A549 (cell line): Measurements from ENCODE around the gene GSG1L. TPM values are rescaled to one million over a fixed set of nuclear protein-coding genes. Genes with fewer than 3 reads are reported as not detected.
A peak's percentile ranks its signal among the peaks of the same experiment; 100 is the strongest.

Experiments used
- ATAC-seq, 2 experiments: fragments of 200-7000 bp in 1 of 2; fragments of >200 bp in 1 of 2; cut with Nextera tagmentation in 1 of 2; cut with Tn5 transposase in 1 of 2; 3 replicates each; pipeline versions ENCODE4 v1.8.0 to v1.9.1; 2018 to 2020; ENCODE audit warnings: mild to moderate bottlenecking in 1 of 2, moderate library complexity in 1 of 2
- CTCF ChIA-PET: fragments of 300-600 bp; sonication (Branson Sonifier 250); formaldehyde crosslinking; extraction: SDS; loops from one replicate; lab custom pipeline; 2021; ENCODE audit warnings: antibody characterized with exemption, inconsistent platforms; lab: Yijun Ruan, JAX
- POLR2A ChIA-PET: fragments of 350-600 bp; formaldehyde crosslinking; extraction: SDS; loops from one replicate; lab custom pipeline; 2021; ENCODE audit warnings: antibody characterized with exemption, inconsistent platforms; lab: Yijun Ruan, JAX
- DNase-seq, 2 experiments: peaks; one replicate each; pipeline versions ENCODE4 v3.0.0 to v3.0.0-alpha.2; 2011 to 2016; ENCODE audit warnings: low read depth in 1 of 2, low spot score in 1 of 2
- FAIRE-seq: peaks from 2 replicates; lab custom pipeline; 2011; peaks lifted over from hg19 to GRCh38; lab: Jason Lieb, UNC
- H3K27ac ChIP-seq, 2 experiments: fragments of >200 bp; sonication (Bioruptor Twin); formaldehyde crosslinking; 3 replicates each; pipeline ENCODE4 v1.5.1; 2016 to 2017
- H3K4me1 ChIP-seq: fragments of >200 bp; sonication (Bioruptor Twin); formaldehyde crosslinking; 3 replicates; pipeline ENCODE4 v1.6.1; 2016
- H3K4me2 ChIP-seq: fragments of >200 bp; sonication (Bioruptor Twin); formaldehyde crosslinking; 3 replicates; pipeline ENCODE4 v1.6.1; 2016
- H3K4me3 ChIP-seq: fragments of >200 bp; sonication (Bioruptor Twin); formaldehyde crosslinking; 3 replicates; pipeline ENCODE4 v1.5.1; 2016
- H3K9me3 ChIP-seq: fragments of >200 bp; sonication (Bioruptor Twin); formaldehyde crosslinking; 3 replicates; pipeline ENCODE4 v1.6.1; 2016
- ATOH8 ChIP-seq: fragments of 250-450 bp; sonication (Bioruptor Pico); IDR thresholded peaks from 2 replicates; pipeline ENCODE4 v1.5.0; 2020; ENCODE audit warnings: low read depth, mild to moderate bottlenecking, moderate library complexity
- CHD2 ChIP-seq: fragments of 150-350 bp; IDR thresholded peaks from 2 replicates; pipeline ENCODE4 v1.6.1; 2014; ENCODE audit warnings: low read length; ENCODE audit not compliant: partially characterized antibody
- EHMT2 ChIP-seq: fragments of 200-600 bp; sonication (generic); IDR thresholded peaks from 2 replicates; pipeline ENCODE4 v1.6.1; 2016; ENCODE audit warnings: antibody characterized with exemption, low read depth, mild to moderate bottlenecking, moderate library complexity
- ELK1 ChIP-seq: fragments of 150-350 bp; IDR thresholded peaks from 2 replicates; pipeline ENCODE4 v1.6.1; 2014; ENCODE audit warnings: low read depth, mild to moderate bottlenecking, low read length
- ESRRA ChIP-seq: fragments of 150-350 bp; IDR thresholded peaks from 2 replicates; pipeline ENCODE4 v1.6.1; 2014; ENCODE audit warnings: mild to moderate bottlenecking, low read length, borderline replicate concordance
- HES2 ChIP-seq: fragments of >200 bp; sonication (Bioruptor Twin); formaldehyde crosslinking; IDR thresholded peaks from 2 replicates; pipeline ENCODE4 v1.6.1; 2016
- HEYL ChIP-seq: fragments of 250-450 bp; sonication (Bioruptor Pico); IDR thresholded peaks from 2 replicates; pipeline ENCODE4 v1.8.0; 2021; ENCODE audit warnings: mild to moderate bottlenecking, moderate library complexity
- HMGXB4 ChIP-seq: fragments of 250-450 bp; sonication (Bioruptor Pico); IDR thresholded peaks from 2 replicates; pipeline ENCODE4 v1.5.0; 2021; ENCODE audit warnings: mild to moderate bottlenecking, moderate library complexity, borderline replicate concordance
- HOXB13 ChIP-seq: fragments of 250-450 bp; sonication (Bioruptor Pico); IDR thresholded peaks from 2 replicates; pipeline ENCODE4 v1.5.0; 2020; ENCODE audit warnings: low read depth, mild to moderate bottlenecking, moderate library complexity
- HOXB5 ChIP-seq: fragments of 250-450 bp; sonication (Bioruptor Pico); IDR thresholded peaks from 2 replicates; pipeline ENCODE4 v1.5.0; 2020; ENCODE audit warnings: mild to moderate bottlenecking, moderate library complexity
- JUNB ChIP-seq: fragments of >200 bp; sonication (Bioruptor Twin); formaldehyde crosslinking; IDR thresholded peaks from 2 replicates; pipeline ENCODE4 v1.6.1; 2016
- KDM5A ChIP-seq: fragments of 200-600 bp; sonication (generic); IDR thresholded peaks from 2 replicates; pipeline ENCODE4 v1.6.1; 2016; ENCODE audit warnings: antibody characterized with exemption, mild to moderate bottlenecking
- MYC ChIP-seq: IDR thresholded peaks from 2 replicates; pipeline ENCODE4 v1.6.1; 2012; ENCODE audit warnings: mild to moderate bottlenecking, inconsistent platforms, low read length, improper control_type of control experiment, borderline replicate concordance
- NPAS2 ChIP-seq: fragments of 250-450 bp; sonication (Bioruptor Pico); IDR thresholded peaks from 2 replicates; pipeline ENCODE4 v1.8.0; 2022; ENCODE audit warnings: mild to moderate bottlenecking, moderate library complexity, borderline replicate concordance
- PBX3 ChIP-seq: IDR thresholded peaks from 2 replicates; pipeline ENCODE4 v1.6.1; 2012
- RARB ChIP-seq: fragments of 250-450 bp; sonication (Bioruptor Pico); IDR thresholded peaks from 2 replicates; pipeline ENCODE4 v1.8.0; 2021; ENCODE audit warnings: mild to moderate bottlenecking, moderate library complexity
- RCOR1 ChIP-seq: fragments of 150-350 bp; IDR thresholded peaks from 2 replicates; pipeline ENCODE4 v1.6.1; 2014; ENCODE audit warnings: antibody characterized with exemption, low read length, low read depth
- SMC3 ChIP-seq: fragments of >200 bp; sonication (Bioruptor Twin); formaldehyde crosslinking; IDR thresholded peaks from 3 replicates; pipeline ENCODE4 v1.6.1; 2018; ENCODE audit warnings: inconsistent platforms
- SREBF2 ChIP-seq: fragments of 450-650 bp; IDR thresholded peaks from 2 replicates; pipeline ENCODE4 v1.6.1; 2014; ENCODE audit warnings: mild to moderate bottlenecking, moderate library complexity
- TFCP2L1 ChIP-seq: fragments of 250-450 bp; sonication (Bioruptor Pico); IDR thresholded peaks from 2 replicates; pipeline ENCODE4 v1.5.0; 2021; ENCODE audit warnings: mild to moderate bottlenecking
- USF2 ChIP-seq: fragments of 450-650 bp; IDR thresholded peaks from 2 replicates; pipeline ENCODE4 v1.6.1; 2014; ENCODE audit warnings: antibody characterized with exemption
- ZFP36 ChIP-seq: fragments of 450-650 bp; IDR thresholded peaks from 2 replicates; pipeline ENCODE4 v1.6.1; 2014; ENCODE audit warnings: borderline replicate concordance; ENCODE audit not compliant: partially characterized antibody
- ZSCAN20 ChIP-seq: fragments of 250-450 bp; sonication (Bioruptor Pico); IDR thresholded peaks from 2 replicates; pipeline ENCODE4 v1.8.0; 2022; ENCODE audit warnings: mild to moderate bottlenecking, moderate library complexity
- WGBS: methylation state at CpG from one replicate; pipeline ENCODE4 v1.1.6; 2017; ENCODE audit errors: missing lambda C conversion rate; 5-methylcytosine and 5-hydroxymethylcytosine counted together
- polyA plus RNA-seq, 4 experiments: library from polyadenylated mRNA; depleted of rRNA in 3 of 4; stranded (reverse); fragments of >200 nt; fragmentation: RNase III in 1 of 4; extraction: RNeasy Plus Mini Kit Qiagen cat#74134 plus additional on column Dnase treatment in 1 of 4; gene quantifications; 2 replicates in 3 of 4; 3 replicates in 1 of 4; pipeline ENCODE4 v1.2.3, GENCODE V29; 2011 to 2017
- TF ChIP-seq, protein P1 (sequence below): fragments of 200-600 bp; sonication (generic); IDR thresholded peaks from 2 replicates; pipeline ENCODE4 v1.6.1; 2016; ENCODE audit warnings: antibody characterized with exemption, mild to moderate bottlenecking, moderate library complexity

Gene GSG1L
- polyA plus RNA-seq, 2 of the 4 experiments (the other 2 are of a cell fraction), result not detected

DNA sequence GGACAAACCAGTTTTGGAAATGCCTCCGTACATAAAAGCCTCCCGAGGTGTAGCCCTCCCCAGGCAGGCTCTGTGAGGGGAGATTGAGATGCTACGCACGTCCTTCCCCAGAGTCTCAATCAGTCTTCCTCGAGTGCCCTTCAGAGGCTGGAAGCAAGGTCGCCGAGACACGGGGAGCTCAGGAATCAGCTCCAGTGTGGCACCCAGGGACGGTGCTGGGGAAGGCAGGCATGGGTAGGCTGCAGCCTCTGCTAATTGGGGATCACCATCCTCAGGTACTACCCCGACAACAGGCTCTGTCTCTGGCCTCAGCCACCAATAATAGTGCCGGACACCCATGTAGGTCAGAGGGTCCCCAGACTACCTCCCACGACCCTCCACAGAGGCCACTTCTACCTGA is 28.1 kb upstream of the GSG1L start:
- CTCF ChIA-PET, result interaction anchor here (1.2 to 3.2 kb wide), 3 partner anchors 9 to 20 kb away, joined by 3 to 15 read pairs (median 5); no protein-coding TSS in a partner anchor

DNA sequence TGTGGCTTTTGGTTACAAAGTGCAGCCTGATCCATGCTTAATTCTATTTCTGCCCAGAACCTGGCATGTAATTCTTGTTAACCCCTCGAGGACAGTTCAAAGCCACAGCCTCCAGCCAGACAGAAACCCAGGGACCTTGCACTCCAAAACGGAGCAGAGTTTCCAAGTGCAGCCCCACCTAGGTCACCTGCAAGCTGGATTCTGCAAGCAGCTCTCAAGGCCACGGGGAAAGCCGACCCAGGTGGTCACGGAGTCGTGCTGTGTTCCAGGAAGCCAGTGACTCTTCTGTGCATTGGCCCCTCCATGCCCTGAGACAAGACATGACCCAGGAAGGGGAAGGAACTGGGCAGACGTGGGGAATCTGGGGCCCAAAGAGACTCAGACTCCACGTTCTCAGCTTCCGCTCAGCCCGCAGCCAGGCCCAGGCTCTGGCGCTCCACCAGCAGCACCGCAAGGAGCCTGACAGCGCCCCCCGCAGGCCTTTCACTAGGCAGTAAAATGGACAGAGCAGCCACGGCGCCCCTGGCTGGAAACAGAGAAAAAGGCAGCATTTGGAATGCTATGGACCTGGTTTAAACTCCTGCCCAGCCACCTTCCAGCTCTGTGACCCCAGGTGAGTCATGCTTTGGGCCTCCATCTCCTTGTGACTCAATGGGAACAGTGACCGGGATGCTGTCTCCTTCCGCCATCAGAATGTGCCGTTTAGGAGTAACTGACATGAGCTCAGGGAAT is 27.3 kb upstream of the GSG1L start:
- WGBS, result 89% methylated on average over 18 of the region's 19 CpGs
- Histone ChIP-seq H3K27ac (no peak overlapping the region), H3K9me3 (no peaks in the 10 kb centered on the region), H3K4me3 (no peak overlapping the region), H3K4me2 (no peak overlapping the region), H3K4me1 (no peaks in the 10 kb centered on the region)
- no peak for DNase-seq
- FAIRE-seq, result no peak
- CTCF ChIA-PET, result interaction anchor here (1.3 to 3.2 kb wide), 2 partner anchors 16 to 19 kb away, joined by 5 to 15 read pairs; no protein-coding TSS in a partner anchor
- peak in 1 of 2 experiments; percentile 9; a peak in 1 of 6 replicates for ATAC-seq
- POLR2A ChIA-PET, result no interaction called here
- TF ChIP-seq JUNB, result no peak
- no peak for TF ChIP-seq PBX3
- no peak for TF ChIP-seq NPAS2 (CRISPR knock-in tag)
- no peak for TF ChIP-seq MYC
- no peak for TF ChIP-seq SREBF2
- TF ChIP-seq SMC3, result no peak
- TF ChIP-seq USF2, result no peak
- TF ChIP-seq, protein P1, sequence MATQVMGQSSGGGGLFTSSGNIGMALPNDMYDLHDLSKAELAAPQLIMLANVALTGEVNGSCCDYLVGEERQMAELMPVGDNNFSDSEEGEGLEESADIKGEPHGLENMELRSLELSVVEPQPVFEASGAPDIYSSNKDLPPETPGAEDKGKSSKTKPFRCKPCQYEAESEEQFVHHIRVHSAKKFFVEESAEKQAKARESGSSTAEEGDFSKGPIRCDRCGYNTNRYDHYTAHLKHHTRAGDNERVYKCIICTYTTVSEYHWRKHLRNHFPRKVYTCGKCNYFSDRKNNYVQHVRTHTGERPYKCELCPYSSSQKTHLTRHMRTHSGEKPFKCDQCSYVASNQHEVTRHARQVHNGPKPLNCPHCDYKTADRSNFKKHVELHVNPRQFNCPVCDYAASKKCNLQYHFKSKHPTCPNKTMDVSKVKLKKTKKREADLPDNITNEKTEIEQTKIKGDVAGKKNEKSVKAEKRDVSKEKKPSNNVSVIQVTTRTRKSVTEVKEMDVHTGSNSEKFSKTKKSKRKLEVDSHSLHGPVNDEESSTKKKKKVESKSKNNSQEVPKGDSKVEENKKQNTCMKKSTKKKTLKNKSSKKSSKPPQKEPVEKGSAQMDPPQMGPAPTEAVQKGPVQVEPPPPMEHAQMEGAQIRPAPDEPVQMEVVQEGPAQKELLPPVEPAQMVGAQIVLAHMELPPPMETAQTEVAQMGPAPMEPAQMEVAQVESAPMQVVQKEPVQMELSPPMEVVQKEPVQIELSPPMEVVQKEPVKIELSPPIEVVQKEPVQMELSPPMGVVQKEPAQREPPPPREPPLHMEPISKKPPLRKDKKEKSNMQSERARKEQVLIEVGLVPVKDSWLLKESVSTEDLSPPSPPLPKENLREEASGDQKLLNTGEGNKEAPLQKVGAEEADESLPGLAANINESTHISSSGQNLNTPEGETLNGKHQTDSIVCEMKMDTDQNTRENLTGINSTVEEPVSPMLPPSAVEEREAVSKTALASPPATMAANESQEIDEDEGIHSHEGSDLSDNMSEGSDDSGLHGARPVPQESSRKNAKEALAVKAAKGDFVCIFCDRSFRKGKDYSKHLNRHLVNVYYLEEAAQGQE, result no peak
- TF ChIP-seq ELK1, result no peak
- no peak for TF ChIP-seq HES2
- no peak for TF ChIP-seq ESRRA
- TF ChIP-seq ATOH8 (CRISPR knock-in tag), result no peak
- no peak for TF ChIP-seq HMGXB4 (CRISPR knock-in tag)

More for the DNA sequence above, 28.1 kb upstream of the GSG1L start:
- FAIRE-seq (no peak), ATAC-seq (no peak)
- POLR2A ChIA-PET, result no interaction called here
- no peak overlapping the region for H3K27ac ChIP-seq
- no peak overlapping the region for H3K4me3 ChIP-seq
- WGBS, result 86% methylated on average over 12 of the region's 12 CpGs
- no peak overlapping the region for H3K4me2 ChIP-seq
- TF ChIP-seq HEYL (CRISPR knock-in tag) (no peak), RARB (CRISPR knock-in tag) (no peak), CHD2 (no peak), TFCP2L1 (no peak), SMC3 (no peak), ZSCAN20 (CRISPR knock-in tag) (no peak), RCOR1 (no peak), EHMT2 (no peak), JUNB (no peak), ZFP36 (no peak), KDM5A (no peak), HOXB13 (CRISPR knock-in tag) (no peak), HOXB5 (CRISPR knock-in tag) (no peak), NPAS2 (CRISPR knock-in tag) (no peak)
- TF ChIP-seq, protein P1, result no peak
- TF ChIP-seq, all 56 proteins: peak for 0
- DNase-seq, result no peak
- no peaks in the 10 kb centered on the region for H3K9me3 ChIP-seq
- no peaks in the 10 kb centered on the region for H3K4me1 ChIP-seq
